Measurements from ENCODE around the gene BCL2L13.

Gene BCL2L13

GRCh38 chr22:17767233-17768065 is 128.9 kb downstream of the BCL2L13 start:
- Histone ChIP-seq H3K4me3 (ENCODE audit: low read length) (no peak overlapping the region), H3K36me3 (ENCODE audit: control insufficient read depth, insufficient read depth, low read length, severe bottlenecking) (no peaks in the 10 kb centered on the region), H3K4me1 (ENCODE audit: control insufficient read depth, insufficient read depth, low read length) (no peaks in the 10 kb centered on the region), H3K9me3 (ENCODE audit: control insufficient read depth, low read length) (no peaks in the 10 kb centered on the region), H3K27me3 (replicated peaks; ENCODE audit: control insufficient read depth, insufficient read depth, low read length) (no peaks in the 10 kb centered on the region), H3K9ac (ENCODE audit: low read length) (no peak overlapping the region)
- DNase-seq (ENCODE audit: low read depth) = no peak

- Histone ChIP-seq H3K36me3 (ENCODE audit: control insufficient read depth, insufficient read depth, low read length, severe bottlenecking) (no peaks in the 10 kb centered on the region), H3K4me3 (ENCODE audit: low read length) (no peak overlapping the region)
These were observed 130.6 kb downstream of the BCL2L13 start for GRCh38 chr22:17769013-17769715.

GRCh38 chr22:17769716-17770082 is 131.1 kb downstream of the BCL2L13 start:
- Histone ChIP-seq H3K9me3 (ENCODE audit: control insufficient read depth, low read length) (no peaks in the 10 kb centered on the region), H3K9ac (ENCODE audit: low read length) (no peak overlapping the region), H3K36me3 (ENCODE audit: control insufficient read depth, insufficient read depth, low read length, severe bottlenecking) (no peaks in the 10 kb centered on the region), H3K4me3 (ENCODE audit: low read length) (no peak overlapping the region), H3K27me3 (replicated peaks; ENCODE audit: control insufficient read depth, insufficient read depth, low read length) (no peaks in the 10 kb centered on the region), H3K4me1 (ENCODE audit: control insufficient read depth, insufficient read depth, low read length) (peaks cover 7% of the 10 kb centered on the region)
- DNase-seq (ENCODE audit: low read depth) = no peak

More at GRCh38 chr22:17769013-17769715, 130.6 kb downstream of the BCL2L13 start:
- no peak for DNase-seq (ENCODE audit: low read depth)
- Histone ChIP-seq H3K4me1 (ENCODE audit: control insufficient read depth, insufficient read depth, low read length) (peaks cover 7% of the 10 kb centered on the region), H3K9ac (ENCODE audit: low read length) (no peak overlapping the region), H3K9me3 (ENCODE audit: control insufficient read depth, low read length) (no peaks in the 10 kb centered on the region), H3K27me3 (replicated peaks; ENCODE audit: control insufficient read depth, insufficient read depth, low read length) (no peaks in the 10 kb centered on the region)

GRCh38 chr22:17770180-17771077 is 131.9 kb downstream of the BCL2L13 start:
- no peak for DNase-seq (ENCODE audit: low read depth)
- no peak overlapping the region for H3K9ac ChIP-seq (ENCODE audit: low read length)
- H3K4me3 ChIP-seq (ENCODE audit: low read length) = no peak overlapping the region
- no peaks in the 10 kb centered on the region for H3K36me3 ChIP-seq (ENCODE audit: control insufficient read depth, insufficient read depth, low read length, severe bottlenecking)
- H3K4me1 ChIP-seq (ENCODE audit: control insufficient read depth, insufficient read depth, low read length) = peaks cover 7% of the 10 kb centered on the region
- no peaks in the 10 kb centered on the region for H3K9me3 ChIP-seq (ENCODE audit: control insufficient read depth, low read length)
- no peaks in the 10 kb centered on the region for H3K27me3 ChIP-seq (replicated peaks; ENCODE audit: control insufficient read depth, insufficient read depth, low read length)

- Histone ChIP-seq H3K9ac (ENCODE audit: low read length) (peak overlapping the region; percentile 63), H3K9me3 (ENCODE audit: control insufficient read depth, low read length) (no peaks in the 10 kb centered on the region), H3K4me1 (ENCODE audit: control insufficient read depth, insufficient read depth, low read length) (peaks cover 7% of the 10 kb centered on the region), H3K27me3 (replicated peaks; ENCODE audit: control insufficient read depth, insufficient read depth, low read length) (no peaks in the 10 kb centered on the region), H3K4me3 (ENCODE audit: low read length) (no peak overlapping the region), H3K36me3 (ENCODE audit: control insufficient read depth, insufficient read depth, low read length, severe bottlenecking) (no peaks in the 10 kb centered on the region)
- peak; percentile 58 for DNase-seq (ENCODE audit: low read depth)
These were observed 133.8 kb downstream of the BCL2L13 start for GRCh38 chr22:17772249-17772957.

- no peaks in the 10 kb centered on the region for H3K36me3 ChIP-seq (ENCODE audit: control insufficient read depth, insufficient read depth, low read length, severe bottlenecking)
- no peaks in the 10 kb centered on the region for H3K27me3 ChIP-seq (replicated peaks; ENCODE audit: control insufficient read depth, insufficient read depth, low read length)
- peak overlapping the region; percentile 63 for H3K9ac ChIP-seq (ENCODE audit: low read length)
- H3K4me3 ChIP-seq (ENCODE audit: low read length) = peak overlapping the region; percentile 81
- H3K4me1 ChIP-seq (ENCODE audit: control insufficient read depth, insufficient read depth, low read length) = peaks cover 7% of the 10 kb centered on the region
- no peaks in the 10 kb centered on the region for H3K9me3 ChIP-seq (ENCODE audit: control insufficient read depth, low read length)
- DNase-seq (ENCODE audit: low read depth) = peak; percentile 51
These were observed 134.5 kb downstream of the BCL2L13 start for GRCh38 chr22:17772958-17773605.

GRCh38 chr22:17773606-17774205 is 135.1 kb downstream of the BCL2L13 start:
- Histone ChIP-seq H3K9me3 (ENCODE audit: control insufficient read depth, low read length) (no peaks in the 10 kb centered on the region), H3K9ac (ENCODE audit: low read length) (peak overlapping the region; percentile 80), H3K36me3 (ENCODE audit: control insufficient read depth, insufficient read depth, low read length, severe bottlenecking) (no peaks in the 10 kb centered on the region), H3K27me3 (replicated peaks; ENCODE audit: control insufficient read depth, insufficient read depth, low read length) (no peaks in the 10 kb centered on the region), H3K4me3 (ENCODE audit: low read length) (peak overlapping the region; percentile 81), H3K4me1 (ENCODE audit: control insufficient read depth, insufficient read depth, low read length) (peaks cover 7% of the 10 kb centered on the region)
- DNase-seq (ENCODE audit: low read depth) = peak; percentile 59

GRCh38 chr22:17774206-17774925 is 135.8 kb downstream of the BCL2L13 start, which contains the start of gene BID:
Gene BID, minus strand, starts transcription at chr22:17774469. Its CDS starts 24,353 bp downstream, at chr22:17750116.
- peaks cover 7% of the 10 kb centered on the region for H3K4me1 ChIP-seq (ENCODE audit: control insufficient read depth, insufficient read depth, low read length)
- H3K36me3 ChIP-seq (ENCODE audit: control insufficient read depth, insufficient read depth, low read length, severe bottlenecking) = no peaks in the 10 kb centered on the region
- no peaks in the 10 kb centered on the region for H3K27me3 ChIP-seq (replicated peaks; ENCODE audit: control insufficient read depth, insufficient read depth, low read length)
- DNase-seq (ENCODE audit: low read depth) = peak; percentile 84
- H3K9me3 ChIP-seq (ENCODE audit: control insufficient read depth, low read length) = no peaks in the 10 kb centered on the region
- peak within 1 kb of the TSS; percentile 80 for H3K9ac ChIP-seq (ENCODE audit: low read length)
- H3K4me3 ChIP-seq (ENCODE audit: low read length) = peak within 1 kb of the TSS; percentile 81

GRCh38 chr22:17774926-17775685 is 136.5 kb downstream of the BCL2L13 start:
- no peak for DNase-seq (ENCODE audit: low read depth)
- Histone ChIP-seq H3K9me3 (ENCODE audit: control insufficient read depth, low read length) (no peaks in the 10 kb centered on the region), H3K36me3 (ENCODE audit: control insufficient read depth, insufficient read depth, low read length, severe bottlenecking) (no peaks in the 10 kb centered on the region), H3K4me3 (ENCODE audit: low read length) (peak overlapping the region; percentile 81), H3K9ac (ENCODE audit: low read length) (peak overlapping the region; percentile 69), H3K4me1 (ENCODE audit: control insufficient read depth, insufficient read depth, low read length) (peaks cover 7% of the 10 kb centered on the region), H3K27me3 (replicated peaks; ENCODE audit: control insufficient read depth, insufficient read depth, low read length) (no peaks in the 10 kb centered on the region)

All from adipocyte (in vitro differentiated cells).